Activated CD4-positive, alpha-beta T cell treated with anti-CD3 and anti-CD28 coated beads, Interleukin-2, Interleukin-4, amounts not matched to agents 100 ng/mL and 50 ng/mL, durations not matched to agents 16 hours and 8 hours (primary cell): ENCODE measurements around the gene PITPNM3.

Experiments used
- DNase-seq: peaks from one replicate; pipeline ENCODE4 v3.0.0-alpha.2; 2020; ENCODE audit warnings: low spot score

Gene PITPNM3

DNA sequence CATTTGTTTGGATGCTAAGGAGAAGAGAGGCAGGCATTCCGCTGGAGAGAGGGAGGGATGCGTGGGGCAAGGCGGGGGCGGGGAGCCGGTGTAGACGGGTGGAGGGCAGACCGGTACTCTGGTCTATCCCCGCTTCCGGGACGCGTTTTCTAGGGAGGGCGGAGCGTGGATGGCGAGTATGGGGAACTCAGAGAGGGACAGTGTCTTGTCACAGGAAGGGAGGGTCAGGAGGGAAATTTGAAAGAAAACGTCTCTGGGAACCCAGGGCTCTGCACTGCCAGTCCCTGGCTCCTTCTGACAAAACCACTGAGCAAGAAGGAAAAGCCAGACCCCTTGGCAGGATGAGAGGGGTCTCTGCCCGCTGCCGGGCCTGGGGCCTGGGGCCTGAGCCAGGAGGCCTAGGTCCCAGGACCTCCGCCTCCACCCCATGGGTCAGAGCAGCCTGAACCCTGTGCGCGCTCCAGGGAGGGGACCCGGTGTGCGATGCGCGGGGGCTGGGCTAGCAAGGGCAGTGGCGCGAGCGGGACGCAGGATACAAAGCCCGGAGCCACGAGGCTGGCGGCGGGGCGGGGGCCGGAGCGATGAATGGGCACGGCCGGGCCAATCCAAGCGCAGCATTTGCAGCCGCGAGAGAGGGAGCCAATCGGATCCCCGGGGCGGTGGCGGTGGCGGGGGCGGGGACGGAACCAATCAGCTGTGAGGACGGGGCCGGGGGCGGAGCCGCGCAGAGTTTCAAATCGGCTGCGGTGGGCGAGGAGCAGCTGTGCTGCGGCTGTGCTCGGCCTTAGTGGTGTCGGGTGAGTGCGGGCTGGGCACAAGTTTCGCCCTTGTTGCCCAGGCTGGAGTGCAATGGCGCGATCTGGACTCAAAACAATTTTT lies 112.4 kb downstream of the PITPNM3 start, which contains the start of gene PIMREG:
TSS of gene PIMREG (plus strand) at position 764 of the 879 bp plus-strand sequence. CDS start 656 bp downstream, outside the sequence.
- DNase-seq: peak; percentile 93

DNA sequence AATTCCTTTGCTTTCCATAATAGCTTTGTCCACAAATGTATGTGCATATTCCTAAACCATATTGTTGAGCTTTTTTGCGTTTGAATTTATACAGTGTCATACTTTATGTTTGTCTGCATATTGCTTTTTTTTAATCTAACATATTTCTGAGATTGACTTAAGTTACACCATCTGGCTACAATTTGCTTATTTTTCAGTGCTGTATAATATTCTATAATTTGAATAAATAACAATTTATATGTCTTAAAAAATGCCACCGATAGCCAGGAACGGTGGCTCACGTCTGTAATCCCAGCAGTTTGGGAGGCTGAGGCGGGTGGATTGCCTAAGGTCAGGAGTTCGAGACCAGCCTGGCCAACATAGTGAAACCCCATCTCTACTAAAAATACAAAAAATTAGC lies 113.6 kb downstream of the PITPNM3 start:
- no peak for DNase-seq

DNA sequence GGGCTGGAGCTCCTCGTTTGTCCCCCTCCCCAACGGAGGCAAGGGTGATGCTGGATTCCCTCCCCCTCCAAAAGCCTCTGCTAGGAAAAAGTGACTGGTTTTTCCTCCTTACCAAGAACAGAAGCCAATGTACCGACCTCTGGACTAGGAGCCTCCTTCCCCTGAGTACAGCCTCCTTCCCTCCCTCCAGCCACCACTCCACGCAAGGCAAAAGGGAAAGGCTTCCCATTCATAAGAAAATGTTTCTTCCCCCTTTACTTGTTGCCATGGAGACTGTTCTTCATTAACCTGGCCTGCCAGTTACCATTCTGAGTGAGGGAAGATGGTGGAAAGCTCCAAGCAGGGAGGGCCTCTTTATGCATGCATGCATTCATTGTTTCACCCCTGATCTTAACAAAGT lies 116.4 kb downstream of the PITPNM3 start:
- no peak for DNase-seq

DNA sequence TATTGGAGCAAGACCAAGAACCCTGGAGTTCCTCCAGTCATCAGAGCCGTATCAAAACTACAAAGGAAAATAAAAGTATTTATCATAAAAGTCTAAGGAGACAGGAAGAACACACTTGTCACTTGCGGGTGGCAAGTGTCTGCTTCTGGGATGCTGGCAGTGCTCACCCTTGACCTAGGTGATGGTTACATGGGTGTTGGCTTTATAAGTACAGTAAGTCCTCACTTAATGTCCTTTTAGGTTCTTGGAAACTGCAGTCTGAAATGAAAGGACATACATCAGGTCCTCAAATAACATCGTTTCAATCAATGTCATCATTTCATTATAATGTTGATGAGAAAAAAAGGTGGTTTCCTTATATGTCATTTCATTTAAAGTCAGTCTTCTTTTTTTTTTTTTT lies 118.4 kb downstream of the PITPNM3 start:
- DNase-seq: no peak

DNA sequence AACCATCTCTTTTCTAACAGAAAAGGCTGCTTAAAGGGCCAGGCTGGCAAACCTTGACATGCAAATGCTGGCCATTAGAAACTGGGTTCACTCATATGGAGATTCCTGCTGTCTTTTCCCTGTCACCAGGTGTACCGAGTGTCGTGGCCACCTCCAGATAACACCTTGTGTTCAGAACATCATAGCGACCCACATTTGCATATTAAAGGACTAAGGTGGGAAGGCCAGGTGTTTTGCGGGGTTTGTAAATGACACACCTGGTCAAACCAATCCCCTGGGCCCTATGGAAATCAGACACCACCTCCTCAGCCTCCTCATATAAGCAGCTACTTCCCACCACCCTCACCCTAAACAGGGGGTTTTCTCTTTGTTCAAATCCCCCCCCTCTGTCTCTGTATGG lies 118.9 kb downstream of the PITPNM3 start:
- no peak for DNase-seq

- peak; percentile 58 for DNase-seq
Observed at GRCh38 chr17:6435968-6436367, 120.4 kb downstream of the PITPNM3 start.

- DNase-seq: no peak
Observed at GRCh38 chr17:6435051-6435450, 121.3 kb downstream of the PITPNM3 start, which contains the start of gene AIPL1. Gene AIPL1 (minus strand): TSS chr17:6435121. CDS start chr17:6435104, 17 bp downstream.

GRCh38 chr17:6430769-6431168 lies 125.6 kb downstream of the PITPNM3 start:
- no peak for DNase-seq

DNA sequence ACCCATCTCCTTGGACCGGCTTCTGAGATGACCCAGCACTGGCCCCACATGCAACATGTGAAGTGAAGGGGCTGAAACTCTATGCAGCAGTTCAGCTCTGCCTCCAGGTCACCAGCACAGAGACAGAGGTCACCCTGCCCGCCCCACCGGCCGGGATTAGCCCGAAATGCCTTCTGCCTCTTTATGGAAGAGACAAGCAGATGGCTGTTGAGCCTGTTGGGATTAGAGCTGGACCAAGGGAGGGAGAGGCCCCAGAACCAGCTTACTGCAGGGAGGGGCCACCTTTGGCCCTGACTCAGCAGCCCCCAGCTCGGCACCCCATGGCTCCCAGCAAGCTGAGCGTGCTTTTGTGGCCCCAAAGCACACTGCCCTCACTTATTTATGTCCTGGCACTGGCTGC lies 127.1 kb downstream of the PITPNM3 start:
- no peak for DNase-seq

- DNase-seq: no peak
Observed at GRCh38 chr17:6428207-6428965, 128.0 kb downstream of the PITPNM3 start.

- DNase-seq: peak; percentile 66
Observed at GRCh38 chr17:6427279-6427781, 129.0 kb downstream of the PITPNM3 start.

DNA sequence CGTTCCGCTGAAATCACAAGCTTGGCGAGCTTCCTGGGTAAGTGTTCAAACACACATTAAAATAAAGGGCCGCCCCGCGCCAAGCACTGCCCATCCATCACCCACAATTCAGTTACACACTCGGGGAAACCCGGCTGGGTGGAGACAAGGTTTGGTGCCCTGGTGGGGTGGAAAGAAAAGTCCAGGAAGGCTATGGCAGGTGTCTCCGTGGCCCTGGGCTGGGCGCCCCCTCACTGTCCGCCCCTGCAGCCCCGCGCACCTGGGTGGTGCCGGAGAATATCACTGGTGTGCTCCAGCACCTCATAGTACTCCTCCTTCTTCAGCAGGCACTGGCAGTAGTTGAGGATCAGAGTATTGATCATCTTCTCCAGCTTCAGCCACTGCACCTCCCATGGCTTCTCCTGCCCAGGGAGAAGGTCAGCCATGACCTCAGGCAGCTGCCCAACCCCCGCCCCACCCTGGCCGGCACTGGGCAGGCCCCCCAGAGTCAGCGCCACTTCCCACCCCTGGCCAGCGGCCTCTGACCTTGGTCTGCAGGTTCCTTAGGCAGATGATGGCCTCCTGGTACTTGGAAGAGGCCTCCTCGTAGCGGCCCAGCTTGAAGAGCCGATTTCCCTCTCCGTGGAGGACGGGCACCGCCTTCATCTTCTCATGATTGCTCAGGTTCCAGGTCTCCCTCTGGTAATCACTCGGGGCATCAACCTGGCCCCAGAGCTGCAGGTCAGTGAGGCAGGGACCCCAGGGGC lies 129.8 kb downstream of the PITPNM3 start:
- no peak for DNase-seq

DNA sequence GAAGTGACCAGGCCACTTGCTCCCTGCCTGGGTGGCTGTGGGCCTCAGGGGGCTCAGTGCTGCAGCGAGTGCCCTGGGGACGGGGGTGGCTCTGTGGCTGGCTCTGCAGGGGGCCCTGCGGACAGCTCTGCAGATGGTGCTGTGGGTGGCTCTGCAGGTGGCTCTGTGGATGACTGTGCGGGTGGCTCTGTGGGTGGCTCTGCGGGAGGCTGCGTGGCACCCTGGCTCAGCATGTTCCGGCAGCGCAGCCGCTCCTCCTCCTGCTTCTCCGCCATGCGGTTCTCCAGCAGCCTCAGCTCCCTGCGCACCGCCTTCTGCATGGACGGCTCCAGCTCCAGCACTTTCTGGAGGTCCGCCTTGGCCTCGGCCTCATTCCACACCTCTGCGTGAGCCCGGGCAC lies 130.9 kb downstream of the PITPNM3 start:
- no peak for DNase-seq

GRCh38 chr17:6423931-6424330 lies 132.4 kb downstream of the PITPNM3 start:
- no peak for DNase-seq

DNA sequence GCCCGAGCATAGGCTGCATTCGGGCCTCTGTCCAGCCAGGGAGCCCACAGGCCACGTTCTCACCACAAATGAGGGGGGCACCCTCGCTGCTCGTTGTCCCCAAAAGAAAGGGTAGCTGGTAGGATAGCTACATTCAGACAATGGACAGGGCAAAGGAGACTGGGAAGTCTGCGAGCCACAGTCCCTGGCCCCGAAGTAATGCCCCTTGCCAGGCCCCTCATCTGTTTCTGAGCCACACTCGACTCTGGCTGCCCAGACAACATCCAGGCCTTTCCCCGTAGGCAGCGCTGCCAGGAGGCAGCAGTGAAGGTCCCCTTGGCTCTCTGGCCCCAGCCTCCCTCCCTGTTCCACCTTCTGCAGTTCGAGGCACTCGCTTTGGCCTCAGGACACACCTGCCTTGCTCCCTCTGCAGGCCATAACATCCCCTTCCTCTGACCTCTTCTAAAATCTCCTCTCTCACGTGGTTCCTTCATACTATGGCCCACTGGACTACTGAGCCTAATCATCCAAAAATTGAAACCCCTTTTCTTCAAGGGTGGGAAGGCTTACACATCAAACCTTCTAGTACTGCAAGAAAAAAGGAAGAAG lies 133.6 kb downstream of the PITPNM3 start:
- no peak for DNase-seq

DNA sequence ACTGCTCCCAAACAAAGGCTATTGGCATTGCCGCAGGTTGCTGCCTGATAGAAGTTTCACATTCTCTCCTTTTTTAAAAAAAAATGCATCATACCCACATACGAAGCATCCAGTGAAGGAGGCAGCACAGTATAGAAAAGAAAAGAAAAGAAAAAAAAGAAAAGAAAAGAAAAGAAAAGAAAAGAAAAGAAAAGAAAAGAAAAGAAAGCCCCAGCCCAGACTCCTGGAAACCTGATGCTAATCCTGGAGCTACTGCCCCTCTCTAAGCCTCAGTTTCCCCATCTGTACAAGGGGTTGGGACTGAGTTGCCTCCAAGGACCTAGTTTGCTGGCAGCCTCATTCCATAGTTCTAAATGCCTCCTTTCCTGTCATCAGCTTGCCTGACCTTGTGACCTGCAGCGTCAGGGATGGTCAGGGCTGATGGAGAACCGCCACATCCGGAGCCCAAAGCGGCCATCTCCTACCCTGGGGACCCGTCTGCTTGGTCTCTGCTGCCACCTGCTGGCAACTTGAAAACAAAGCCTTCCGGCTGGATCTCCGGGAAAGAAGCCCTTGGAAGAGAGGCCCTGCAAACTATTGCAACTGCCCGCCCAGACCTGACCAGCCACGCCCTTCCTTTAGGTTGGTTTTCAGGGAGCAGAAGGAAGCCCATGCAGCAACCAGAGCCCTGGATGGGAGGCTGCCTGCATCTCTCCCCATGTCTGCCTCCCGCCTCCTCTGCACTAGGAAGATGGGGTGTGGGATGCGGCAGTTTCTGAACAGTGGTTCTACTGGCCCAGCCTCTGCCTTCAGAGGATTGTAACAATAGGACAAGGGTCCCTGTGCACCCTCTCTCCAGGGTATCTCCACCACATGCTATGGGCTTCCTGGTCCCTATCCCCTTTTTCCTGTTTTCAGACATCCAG lies 134.4 kb downstream of the PITPNM3 start:
- peak; percentile 75 for DNase-seq

GRCh38 chr17:6420173-6420641 lies 136.1 kb downstream of the PITPNM3 start:
- no peak for DNase-seq

GRCh38 chr17:6415616-6416015 lies 140.7 kb downstream of the PITPNM3 start:
- no peak for DNase-seq

- DNase-seq: peak; percentile 40
Observed at GRCh38 chr17:6413065-6413464, 143.3 kb downstream of the PITPNM3 start.

DNA sequence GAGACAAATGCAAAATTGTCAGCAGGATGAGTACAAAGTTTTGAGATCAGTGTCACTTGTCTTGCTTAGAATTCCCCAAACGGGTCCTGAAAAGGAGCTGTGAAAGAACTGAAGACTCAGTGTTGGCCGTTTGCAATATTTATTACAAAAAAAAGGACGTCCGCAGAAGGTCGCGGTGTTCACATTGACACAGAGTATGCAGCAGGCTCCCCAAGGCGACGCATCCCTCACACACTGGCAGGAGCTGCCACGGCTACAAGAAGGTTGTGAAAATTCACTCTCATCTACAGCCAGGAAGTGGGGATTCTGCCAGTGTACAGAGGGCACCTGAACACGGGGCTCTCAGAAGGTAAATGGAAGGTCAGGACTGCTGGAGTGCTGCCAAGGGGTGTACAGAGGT lies 147.6 kb downstream of the PITPNM3 start:
- no peak for DNase-seq
